DMS153 treated with DMSO at 0.1 percent for 48 hours (cell line): ENCODE data around the gene LRRC18.

Source experiments
- DNase-seq: peaks from one replicate; lab custom pipeline; 2025; ENCODE audit not compliant: unreplicated experiment; lab: John Stamatoyannopoulos, UW

The LRRC18 gene

DNA sequence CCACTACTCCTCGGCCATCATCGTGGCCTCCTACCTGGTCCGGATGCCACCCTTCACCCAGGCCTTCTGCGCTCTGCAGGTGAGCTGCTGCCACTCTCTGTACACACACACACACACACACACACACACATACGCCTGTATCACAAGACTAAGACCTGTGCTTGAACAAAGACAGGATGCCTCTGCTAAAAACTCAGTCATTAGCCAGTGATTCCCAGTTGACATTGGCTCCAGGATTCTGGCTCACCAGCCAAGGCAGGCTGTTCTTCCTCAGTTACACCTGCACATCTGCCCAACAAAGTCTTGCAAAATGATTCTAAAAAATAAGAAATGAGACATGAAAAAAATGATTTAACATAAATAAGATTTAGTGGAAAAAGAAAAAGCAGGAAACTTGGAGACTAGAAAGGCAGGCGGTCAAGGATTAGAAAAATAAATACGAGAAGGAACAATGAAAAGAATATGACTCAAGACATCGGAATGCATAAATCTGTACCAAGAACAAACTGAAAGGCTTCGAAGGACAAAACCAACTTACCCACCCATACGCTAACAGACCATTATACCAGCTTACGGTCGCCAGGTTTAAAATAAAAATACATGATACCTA lies 7.4 kb upstream of the LRRC18 start:
- DNase-seq: no peak

DNA sequence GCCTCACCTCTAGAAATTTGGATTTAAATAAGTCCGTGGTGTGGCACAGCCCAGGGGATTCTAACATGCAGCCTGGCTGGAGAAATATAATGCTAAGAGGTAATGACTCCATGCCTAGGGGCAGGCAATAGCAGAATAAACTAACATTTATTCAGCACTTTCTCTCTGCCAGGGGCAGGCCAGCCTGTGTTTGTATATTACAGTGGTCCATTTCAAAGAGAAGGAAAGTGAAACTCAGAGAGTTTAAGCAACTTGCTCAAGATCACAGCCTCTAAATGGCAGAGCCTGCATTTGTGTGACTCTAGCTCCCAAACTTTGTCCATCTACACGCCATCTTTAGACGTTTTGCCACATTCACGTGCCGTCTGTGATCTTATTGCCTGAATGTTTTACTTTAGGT lies 6.7 kb upstream of the LRRC18 start:
- DNase-seq: no peak

DNA sequence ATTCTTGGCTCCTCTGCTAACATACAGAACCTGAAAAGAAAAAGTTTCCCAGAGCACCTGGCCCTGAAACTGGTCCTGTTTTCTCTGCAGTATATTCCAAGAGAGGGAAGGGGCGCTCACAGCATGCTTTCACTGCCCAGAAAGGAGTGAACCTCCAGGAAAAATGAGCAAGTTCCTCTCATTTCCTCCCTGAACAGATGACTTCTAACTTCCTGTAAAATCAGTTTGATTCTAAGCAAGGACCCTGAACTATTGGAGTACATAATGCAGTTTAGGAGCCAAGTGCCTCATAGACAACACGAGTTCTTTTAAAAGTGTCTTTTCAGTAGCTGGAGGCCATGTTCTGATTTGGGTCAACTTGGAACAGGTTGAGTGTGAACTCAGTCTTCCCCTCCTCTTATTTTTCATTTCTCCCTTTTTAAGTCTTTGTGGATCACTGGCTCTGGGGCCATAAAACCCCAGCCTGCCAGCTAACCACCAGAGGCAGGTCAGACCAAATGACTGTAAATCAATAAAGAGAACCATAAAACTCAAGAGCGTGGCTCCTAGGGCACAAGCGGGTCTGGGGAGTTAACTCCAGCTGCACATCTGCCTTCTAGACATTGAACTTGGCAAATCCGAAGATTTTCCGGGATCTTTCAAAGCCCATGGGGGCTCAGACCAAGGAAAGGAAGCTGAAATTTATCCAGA lies 5.9 kb upstream of the LRRC18 start:
- DNase-seq: no peak

DNA sequence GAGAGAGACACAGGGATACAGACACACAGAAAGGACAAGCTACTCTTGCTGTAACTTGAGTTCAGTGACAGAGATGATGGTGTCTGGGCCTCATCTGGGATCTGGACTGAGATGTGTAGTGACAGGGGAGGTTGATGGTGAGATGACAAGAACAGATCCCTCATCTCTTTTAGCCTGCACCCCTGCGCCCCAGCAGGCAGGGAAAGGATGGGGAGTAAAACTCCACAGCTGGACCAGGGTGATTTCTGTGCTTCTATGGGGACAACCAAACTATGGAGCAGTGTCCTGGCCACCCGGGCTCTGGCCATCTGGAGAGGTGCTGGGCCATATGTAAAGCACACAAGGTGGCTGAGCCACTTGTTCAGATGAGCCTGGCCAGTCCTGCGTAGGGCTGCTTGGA lies 4.5 kb upstream of the LRRC18 start:
- no peak for DNase-seq

DNA sequence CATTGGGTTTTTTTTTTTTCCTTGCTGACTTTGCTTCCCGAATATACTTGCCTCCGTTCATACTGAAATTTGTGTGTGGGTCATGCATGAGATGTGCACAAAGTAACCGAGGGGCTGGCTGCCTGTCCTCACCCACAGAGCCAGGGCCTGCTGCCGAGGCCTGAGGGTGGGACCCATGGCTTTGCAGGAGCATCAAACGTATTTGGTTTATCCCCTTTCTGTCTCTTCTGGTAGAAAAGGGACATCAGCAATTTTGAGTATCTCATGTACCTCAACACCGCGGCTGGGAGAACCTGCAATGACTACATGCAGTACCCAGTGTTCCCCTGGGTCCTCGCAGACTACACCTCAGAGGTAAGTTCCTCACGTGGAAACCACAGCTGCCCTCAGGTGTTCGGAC lies 3.5 kb upstream of the LRRC18 start:
- DNase-seq: no peak

DNA sequence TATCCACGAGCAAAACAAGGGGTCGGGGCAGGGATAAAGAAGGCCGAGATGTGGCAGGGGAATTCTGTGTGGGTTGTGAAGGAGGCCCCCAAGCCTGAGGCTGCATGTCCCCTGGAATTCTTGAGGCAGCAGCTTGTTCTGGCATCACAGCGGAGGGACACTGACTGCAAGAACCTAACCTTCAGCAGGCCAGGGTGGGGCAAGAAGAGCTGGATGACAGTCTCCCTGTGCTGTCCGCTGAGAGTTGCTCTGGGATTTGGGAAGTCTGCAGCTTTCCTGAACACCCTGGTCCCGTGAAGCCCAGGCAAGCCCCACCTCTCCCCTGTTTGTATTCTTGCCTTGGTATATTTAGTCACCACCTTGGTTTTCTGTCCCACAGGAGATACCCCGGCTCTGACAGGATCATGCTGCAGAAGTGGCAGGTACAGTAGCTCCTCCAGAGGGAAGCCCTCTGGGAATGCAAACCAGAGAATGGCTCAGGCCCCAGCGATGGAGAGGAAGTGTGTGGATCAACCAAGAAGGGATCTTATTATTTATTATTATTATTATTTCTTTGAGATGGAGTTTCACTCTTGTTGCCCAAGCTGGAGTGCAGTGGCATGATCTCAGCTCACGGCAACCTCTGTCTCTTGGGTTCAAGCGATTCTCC lies 1.9 kb upstream of the LRRC18 start:
- DNase-seq: no peak

DNA sequence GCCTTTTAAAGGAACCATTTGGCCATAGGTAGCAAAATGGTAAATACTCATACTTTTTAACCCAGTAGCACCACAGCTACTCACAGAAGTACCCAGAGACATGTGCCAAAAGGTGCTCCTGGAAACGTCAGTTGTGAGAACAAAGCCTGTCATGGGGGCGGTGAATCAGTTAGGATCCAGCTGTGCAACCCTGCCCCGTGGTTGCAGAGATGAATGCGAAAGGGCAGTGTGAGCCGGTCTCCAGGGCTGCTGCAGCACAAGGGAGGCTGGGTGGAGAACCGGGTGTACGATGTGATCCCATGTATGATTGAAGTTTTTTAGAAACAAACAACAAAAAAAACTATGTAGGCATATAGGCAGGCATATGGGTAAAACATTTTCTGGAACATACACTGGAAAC lies 1.3 kb upstream of the LRRC18 start:
- DNase-seq: no peak

DNA sequence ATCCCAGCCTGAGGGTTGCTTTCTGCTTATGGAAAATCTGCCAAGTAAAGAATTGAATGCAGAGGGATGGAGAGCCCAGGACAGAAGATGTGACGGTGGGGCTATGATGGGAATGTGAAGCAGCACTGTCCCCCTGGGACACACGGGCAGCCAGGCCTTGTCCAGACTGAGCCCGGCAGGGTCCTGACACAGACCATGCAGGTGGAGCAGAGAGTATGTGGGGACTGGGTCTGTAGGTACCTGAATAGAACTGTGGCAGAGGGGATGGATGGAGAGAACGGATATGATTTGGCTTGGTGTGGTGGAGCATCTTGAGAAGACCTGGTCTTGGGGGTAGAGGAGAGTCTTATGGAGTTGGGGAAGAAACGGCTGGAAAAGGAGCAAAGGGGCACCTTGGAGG lies 732 bp upstream of the LRRC18 start:
- DNase-seq: no peak

DNA sequence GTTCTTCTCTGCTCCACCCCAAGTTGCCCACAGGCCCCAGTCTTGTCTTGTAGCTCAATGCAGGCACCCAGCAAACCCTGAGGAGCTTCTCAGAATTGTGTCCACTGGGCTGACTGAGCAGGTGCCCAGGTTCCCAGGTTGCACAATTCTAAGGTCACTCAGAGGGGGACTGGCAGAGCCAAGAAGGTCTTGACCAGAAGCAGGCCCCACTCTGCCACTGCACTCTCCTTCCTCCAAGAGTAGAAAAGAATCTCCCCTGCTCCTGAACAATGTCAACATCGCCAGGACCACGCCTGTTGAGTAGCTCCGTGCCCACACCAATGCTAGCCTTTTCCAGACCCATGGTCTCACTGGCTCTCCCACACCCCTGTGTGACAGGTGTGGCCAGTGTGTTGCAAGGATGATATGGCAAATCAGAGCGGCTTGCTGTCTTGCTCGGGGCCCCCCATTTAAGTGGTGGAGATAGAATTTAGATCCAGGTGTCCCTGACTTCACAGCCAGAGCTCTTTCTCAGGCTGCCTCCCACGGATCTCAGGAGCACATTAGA lies 577 bp downstream of the LRRC18 start:
- no peak for DNase-seq

DNA sequence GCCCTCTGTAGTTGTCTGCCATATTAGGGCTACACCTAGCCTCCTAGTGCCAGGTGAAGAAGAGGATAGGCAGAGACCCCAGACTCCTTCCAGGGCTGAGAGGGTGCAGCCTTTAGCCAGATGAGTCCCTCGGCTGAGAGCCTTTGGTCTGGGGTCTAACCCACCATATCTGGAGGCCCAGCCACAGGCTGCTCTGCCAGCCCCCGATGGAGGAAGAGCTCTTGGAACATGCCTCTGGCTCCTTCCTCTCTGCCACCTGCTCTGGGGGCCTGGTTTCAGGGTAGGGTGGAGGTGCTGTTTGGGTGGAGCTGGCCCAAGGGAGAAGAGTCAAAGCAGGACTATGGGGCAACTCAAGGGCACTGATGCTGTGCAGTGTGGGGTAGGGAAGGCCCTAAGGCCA lies 1.4 kb downstream of the LRRC18 start:
- DNase-seq: no peak

DNA sequence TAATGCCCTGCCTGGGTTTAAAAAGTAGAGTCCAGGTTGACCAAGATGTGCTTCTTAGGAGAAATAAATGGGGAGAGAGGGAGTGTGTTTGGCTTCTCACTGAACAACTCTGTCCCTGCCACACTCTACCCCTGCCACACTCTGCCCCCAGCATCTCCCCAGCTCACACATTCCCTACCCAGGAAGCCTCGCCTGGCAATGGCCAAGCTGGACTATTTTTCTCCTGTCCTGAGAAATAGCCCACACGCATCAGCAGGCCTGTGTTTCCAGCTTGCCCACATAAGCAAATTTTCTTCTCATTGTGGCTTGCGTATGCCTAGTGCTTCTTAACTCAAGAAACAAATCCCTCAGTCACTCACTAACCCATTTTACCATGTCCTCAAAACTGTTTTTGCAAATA lies 1.8 kb downstream of the LRRC18 start:
- DNase-seq: no peak

DNA sequence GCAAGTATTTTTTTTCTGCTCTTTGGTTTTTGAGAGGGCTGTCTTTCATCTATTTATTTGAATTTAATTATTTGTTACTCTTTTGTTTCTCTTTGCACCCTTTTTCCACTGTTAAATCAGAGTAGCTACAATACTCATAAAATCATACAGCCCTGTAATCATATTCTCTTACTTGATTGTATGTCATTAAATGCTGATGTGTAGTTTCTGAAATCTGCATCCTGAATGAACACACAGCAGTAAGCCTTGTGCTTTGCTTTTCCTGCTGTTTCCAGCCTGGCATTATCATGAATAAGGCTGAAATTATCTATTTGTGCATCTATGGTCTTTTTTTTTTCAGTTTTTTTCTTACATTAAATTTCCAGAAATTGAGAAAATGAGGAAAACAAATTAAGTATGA lies 4.1 kb downstream of the LRRC18 start:
- no peak for DNase-seq

DNA sequence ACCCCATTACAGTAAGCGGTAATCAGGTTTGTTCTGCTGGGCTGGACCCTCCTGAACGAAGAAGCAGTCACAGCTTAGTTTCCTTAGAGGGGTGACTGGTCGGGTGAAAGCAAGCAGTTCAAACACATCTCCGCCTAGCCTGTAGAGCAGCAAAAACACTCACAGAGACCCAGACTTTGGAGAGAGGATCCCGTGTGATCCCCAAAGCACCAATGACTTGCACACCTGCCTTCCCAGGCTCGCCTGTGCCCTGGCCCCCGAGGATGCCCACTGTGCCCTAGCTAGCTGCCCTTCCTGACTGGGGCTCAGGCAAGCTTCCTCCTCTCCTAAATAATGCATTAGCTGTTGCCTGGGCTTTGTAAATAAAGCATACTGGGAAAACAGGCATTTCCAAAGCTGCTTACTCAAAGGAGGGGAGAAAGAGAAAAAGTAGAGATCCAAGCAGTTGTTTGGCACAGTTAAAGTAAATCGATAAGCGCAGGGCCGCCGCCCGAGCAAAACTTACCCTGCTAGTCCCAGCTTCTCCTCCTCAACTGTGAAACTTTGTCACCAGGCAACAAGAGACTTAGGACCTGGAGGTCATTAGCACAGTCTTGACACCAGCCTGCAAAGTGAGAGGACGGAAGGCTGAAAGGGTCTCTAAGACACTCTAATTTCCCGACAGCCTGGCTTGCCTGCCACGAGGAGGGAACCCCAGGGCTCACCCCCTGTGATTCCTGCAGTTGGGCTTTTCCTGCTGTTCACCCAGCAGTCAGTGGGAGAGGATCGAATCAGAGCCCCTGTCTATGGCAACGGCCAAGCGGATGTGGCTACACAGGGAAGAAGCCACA lies 4.8 kb downstream of the LRRC18 start:
- DNase-seq: no peak

DNA sequence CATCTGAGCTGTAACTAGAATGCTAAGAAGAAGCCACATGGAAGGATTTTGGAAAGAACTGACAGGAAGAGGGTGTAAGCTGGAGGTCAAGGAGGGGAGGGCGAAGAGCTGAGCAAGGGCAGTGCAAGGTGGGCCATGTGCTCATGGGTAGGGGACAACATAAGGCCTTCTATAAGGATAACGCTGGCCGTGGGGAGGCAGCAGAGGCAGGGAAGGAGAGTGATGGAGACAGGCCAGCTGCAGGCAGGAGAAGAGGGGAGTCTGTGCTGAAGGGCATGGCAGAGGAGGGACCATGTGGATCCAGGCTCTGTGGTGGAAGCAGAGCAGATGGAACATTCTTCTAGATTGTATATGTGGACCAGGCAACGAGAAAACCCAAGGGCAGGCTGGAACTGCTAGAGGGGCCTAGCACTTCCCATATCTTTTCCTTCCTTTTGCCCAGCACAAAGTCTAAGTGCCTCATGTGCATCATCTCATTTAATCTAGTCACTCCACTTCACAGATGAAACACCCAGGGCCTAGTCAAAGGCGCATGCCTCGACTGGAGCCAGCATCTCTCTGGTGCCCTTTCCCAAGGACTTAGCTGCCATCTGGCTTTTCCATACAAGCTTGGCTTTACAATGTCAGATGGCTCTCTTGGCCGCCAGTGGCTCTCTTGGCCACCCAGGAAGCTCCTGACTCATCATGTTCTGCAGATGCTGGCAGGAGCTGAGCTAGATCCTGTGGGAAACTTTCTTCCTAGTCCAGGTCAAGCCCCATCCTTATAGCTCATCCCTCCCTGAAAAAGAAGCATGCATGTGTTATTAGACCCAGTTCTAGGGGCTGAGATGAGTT lies 6.6 kb downstream of the LRRC18 start:
- no peak for DNase-seq

DNA sequence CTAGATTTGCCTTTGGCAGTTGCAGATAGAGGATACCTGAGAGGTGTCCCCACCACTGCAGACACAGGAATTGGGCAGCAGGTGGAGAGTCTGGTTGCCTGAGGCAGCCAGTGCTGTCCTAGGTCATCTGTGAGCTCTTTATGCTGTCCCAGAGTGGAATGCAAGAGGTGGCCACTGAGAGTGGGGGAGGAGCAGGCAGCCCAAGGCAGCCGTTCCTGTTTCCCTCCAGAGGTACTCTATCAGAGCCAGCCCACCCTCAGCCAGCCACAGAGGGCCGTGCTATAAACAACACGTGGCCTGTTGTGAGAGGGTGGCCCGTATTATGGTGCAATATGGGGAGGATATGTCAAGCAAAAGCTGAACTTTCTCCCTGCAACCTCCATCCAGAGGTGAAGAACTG lies 8.5 kb downstream of the LRRC18 start:
- no peak for DNase-seq

DNA sequence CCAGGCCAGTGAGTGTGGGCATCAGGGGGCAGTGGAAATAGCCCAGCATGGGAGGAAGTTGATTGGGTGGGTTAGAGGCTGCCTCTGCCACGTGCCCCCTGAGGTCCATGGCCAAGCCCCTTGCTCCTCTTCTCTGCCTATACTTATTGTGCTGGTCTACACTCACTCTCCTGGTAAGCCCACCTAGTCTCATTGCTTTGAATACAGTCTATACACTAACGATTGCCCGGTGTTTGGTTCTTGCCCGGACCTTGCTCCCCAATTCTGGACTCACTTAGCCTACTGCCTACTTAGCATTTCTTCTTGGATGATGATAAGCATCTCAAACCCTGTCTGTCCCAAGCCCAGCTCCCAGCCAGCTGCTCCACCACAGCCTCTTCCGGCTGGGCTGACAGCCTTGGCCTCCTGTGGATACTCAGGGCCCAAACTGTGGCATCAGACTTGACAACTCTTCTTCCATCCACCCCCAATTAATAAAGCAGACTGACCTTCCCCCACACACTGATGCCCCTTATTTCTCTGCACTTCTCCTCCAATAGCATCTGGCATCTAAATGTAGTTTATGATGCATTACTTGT lies 10.1 kb downstream of the LRRC18 start:
- DNase-seq: no peak

DNA sequence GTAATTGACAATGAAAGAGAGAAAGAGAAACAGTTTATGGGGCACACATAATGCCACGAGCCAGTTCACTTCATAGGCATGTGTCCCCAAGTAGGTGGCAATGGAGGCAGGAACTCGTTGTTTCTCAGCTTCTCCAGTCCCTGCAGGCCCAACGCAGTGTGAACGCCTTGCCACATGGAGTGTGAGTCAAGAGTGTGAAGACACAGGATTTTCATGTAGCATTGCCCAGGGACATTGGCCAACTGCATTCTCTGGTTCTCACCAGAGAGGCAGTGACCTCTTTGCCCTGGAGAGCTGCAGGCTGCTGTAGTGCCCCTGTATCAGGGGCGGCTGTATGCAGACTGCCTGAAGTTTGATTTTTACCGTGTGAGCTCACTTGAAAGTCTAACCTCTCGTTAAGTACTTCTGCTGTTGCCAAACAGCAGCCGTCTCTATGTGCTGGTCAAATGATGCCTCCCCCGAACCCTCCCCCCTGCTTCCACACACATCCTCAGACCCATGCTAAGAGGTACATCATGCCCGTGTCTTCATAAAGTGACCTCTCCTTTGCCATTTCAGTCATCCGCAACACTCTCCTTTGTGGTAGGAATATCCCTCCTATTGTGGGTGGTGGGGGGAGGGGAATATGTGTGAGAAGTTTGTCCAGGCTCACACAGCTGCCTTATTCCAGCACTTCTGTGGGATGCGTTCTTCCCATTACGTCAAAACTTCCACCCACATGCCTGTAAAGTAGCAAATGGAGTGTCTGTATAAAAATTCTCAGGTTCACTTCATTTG lies 12.7 kb downstream of the LRRC18 start:
- DNase-seq: no peak

DNA sequence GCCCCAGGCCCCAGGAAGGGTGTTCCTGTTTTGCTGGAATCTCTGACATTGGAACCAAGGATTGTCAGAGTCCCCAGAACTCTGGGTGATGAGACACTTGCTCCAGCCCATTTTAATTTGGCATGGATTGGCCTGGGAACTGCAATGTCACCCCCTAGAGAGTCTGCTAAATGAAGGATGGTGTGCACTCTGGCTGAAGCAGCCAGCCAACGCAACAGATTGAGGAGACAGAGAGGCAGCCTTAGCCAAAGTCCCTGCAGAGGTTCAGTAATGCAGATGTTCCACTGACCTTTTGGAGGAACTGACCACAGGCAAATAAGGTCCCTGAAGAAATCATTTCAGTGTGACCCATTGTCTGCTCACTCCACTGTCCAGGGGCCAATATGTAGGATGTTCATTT lies 13.4 kb downstream of the LRRC18 start:
- no peak for DNase-seq

DNA sequence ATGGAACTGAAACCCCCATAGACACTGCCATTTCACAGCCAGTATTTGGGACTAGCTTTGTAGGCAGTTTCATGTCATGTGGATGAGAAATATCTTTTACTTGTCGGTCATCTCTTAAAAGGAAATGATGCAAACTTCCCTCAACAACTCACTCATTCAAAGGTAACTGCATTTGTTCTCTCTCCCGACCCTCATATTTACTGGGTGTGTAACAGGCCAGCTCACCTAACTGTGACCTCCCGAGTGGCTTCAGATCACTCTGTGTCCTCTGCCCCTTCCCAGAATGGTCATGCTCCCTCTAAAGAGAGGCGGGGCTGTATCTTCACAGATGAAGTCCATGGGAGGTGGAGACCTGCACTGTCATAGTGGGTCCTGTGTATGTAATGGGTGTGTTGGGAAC lies 14.7 kb downstream of the LRRC18 start:
- DNase-seq: no peak

DNA sequence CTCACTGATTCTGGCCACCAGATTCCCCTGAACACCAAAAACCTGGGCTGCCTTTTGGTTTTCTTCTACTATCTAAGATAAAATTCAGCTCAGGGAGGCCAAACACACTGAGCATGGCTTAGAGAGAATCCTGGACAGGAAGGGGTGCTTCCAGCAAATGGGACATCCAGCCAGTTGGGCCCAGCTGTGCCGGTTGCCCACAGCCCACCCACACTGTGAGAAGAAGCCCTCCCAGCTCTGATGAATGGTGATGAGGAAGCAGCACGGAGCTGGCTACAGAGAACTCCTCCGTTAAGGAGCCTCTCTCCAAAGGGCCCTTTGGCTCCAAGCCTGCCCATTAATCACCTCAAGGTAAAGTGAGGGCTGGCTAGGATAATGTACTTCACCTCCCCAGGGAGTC lies 15.9 kb downstream of the LRRC18 start:
- DNase-seq: no peak
